ENCODE measurements around the gene NISCH. TPM values are rescaled to one million over a fixed set of nuclear protein-coding genes. Genes with fewer than 3 reads are reported as not detected.

NISCH gene
- total RNA-seq, 2 experiments from 2014 or later, result 73.8 to 75.0 TPM

- DNase-seq, result no peak
- ChIA-PET CTCF (interaction anchor here (0.5 kb wide), 1 partner anchor 543 kb away, joined by 3 read pairs; no protein-coding TSS in a partner anchor), POLR2A (no interaction called here)
Observed at GRCh38 chr3:52512105-52512504, 56.7 kb downstream of the NISCH start.

GRCh38 chr3:52512727-52513126 lies 57.3 kb downstream of the NISCH start:
- ChIA-PET POLR2A (no interaction called here), CTCF (no interaction called here)
- Mint-ChIP-seq H3K4me3 (no peak overlapping the region), H3K4me1 (no peaks in the 10 kb centered on the region), H3K9me3 (no peaks in the 10 kb centered on the region), H3K27me3 (no peaks in the 10 kb centered on the region), H3K27ac (no peak overlapping the region), H3K36me3 (ENCODE audit: low read depth) (no peaks in the 10 kb centered on the region)
- DNase-seq, result no peak

More at GRCh38 chr3:52512105-52512504, 56.7 kb downstream of the NISCH start:
- H3K4me1 Mint-ChIP-seq, result no peaks in the 10 kb centered on the region
- H3K4me3 Mint-ChIP-seq, result no peak overlapping the region
- H3K27me3 Mint-ChIP-seq, result no peaks in the 10 kb centered on the region
- no peak overlapping the region for H3K27ac Mint-ChIP-seq
- no peaks in the 10 kb centered on the region for H3K9me3 Mint-ChIP-seq
- no peaks in the 10 kb centered on the region for H3K36me3 Mint-ChIP-seq (ENCODE audit: low read depth)

- H3K27me3 Mint-ChIP-seq, result no peaks in the 10 kb centered on the region
- H3K4me1 Mint-ChIP-seq, result no peaks in the 10 kb centered on the region
- H3K36me3 Mint-ChIP-seq (ENCODE audit: low read depth), result no peaks in the 10 kb centered on the region
- ChIA-PET CTCF (no interaction called here), POLR2A (no interaction called here)
- no peaks in the 10 kb centered on the region for H3K9me3 Mint-ChIP-seq
- H3K27ac Mint-ChIP-seq, result no peak overlapping the region
- no peak for DNase-seq
- no peak overlapping the region for H3K4me3 Mint-ChIP-seq
Observed at GRCh38 chr3:52513281-52513680, 57.9 kb downstream of the NISCH start.

GRCh38 chr3:52514576-52514975 lies 59.2 kb downstream of the NISCH start:
- no peak overlapping the region for H3K27ac Mint-ChIP-seq
- CTCF ChIA-PET, result no interaction called here
- H3K36me3 Mint-ChIP-seq (ENCODE audit: low read depth), result no peaks in the 10 kb centered on the region
- no peak overlapping the region for H3K4me3 Mint-ChIP-seq
- no peaks in the 10 kb centered on the region for H3K9me3 Mint-ChIP-seq
- H3K27me3 Mint-ChIP-seq, result no peaks in the 10 kb centered on the region
- POLR2A ChIA-PET, result no interaction called here
- DNase-seq, result no peak
- H3K4me1 Mint-ChIP-seq, result no peaks in the 10 kb centered on the region

GRCh38 chr3:52515192-52515591 lies 59.8 kb downstream of the NISCH start:
- Mint-ChIP-seq H3K4me1 (no peaks in the 10 kb centered on the region), H3K9me3 (no peaks in the 10 kb centered on the region), H3K4me3 (no peak overlapping the region), H3K27me3 (no peaks in the 10 kb centered on the region), H3K36me3 (ENCODE audit: low read depth) (no peaks in the 10 kb centered on the region), H3K27ac (no peak overlapping the region)
- POLR2A ChIA-PET, result interaction anchor here (0.9 kb wide), 1 partner anchor 21 kb away, joined by 3 read pairs; the partner anchor contains the start of gene UQCC5
- DNase-seq, result no peak
- CTCF ChIA-PET, result no interaction called here

GRCh38 chr3:52516509-52517195 lies 61.2 kb downstream of the NISCH start:
- H3K9me3 Mint-ChIP-seq, result no peaks in the 10 kb centered on the region
- no peak for DNase-seq
- H3K27me3 Mint-ChIP-seq, result no peaks in the 10 kb centered on the region
- POLR2A ChIA-PET, result no interaction called here
- no peaks in the 10 kb centered on the region for H3K36me3 Mint-ChIP-seq (ENCODE audit: low read depth)
- H3K27ac Mint-ChIP-seq, result no peak overlapping the region
- CTCF ChIA-PET, result no interaction called here
- no peak overlapping the region for H3K4me3 Mint-ChIP-seq
- H3K4me1 Mint-ChIP-seq, result no peaks in the 10 kb centered on the region

GRCh38 chr3:52517796-52518722 lies 62.7 kb downstream of the NISCH start:
- H3K27ac Mint-ChIP-seq, result no peak overlapping the region
- H3K36me3 Mint-ChIP-seq (ENCODE audit: low read depth), result no peaks in the 10 kb centered on the region
- POLR2A ChIA-PET, result no interaction called here
- H3K27me3 Mint-ChIP-seq, result no peaks in the 10 kb centered on the region
- CTCF ChIA-PET, result no interaction called here
- no peaks in the 10 kb centered on the region for H3K9me3 Mint-ChIP-seq
- H3K4me1 Mint-ChIP-seq, result no peaks in the 10 kb centered on the region
- H3K4me3 Mint-ChIP-seq, result no peak overlapping the region
- DNase-seq, result no peak

GRCh38 chr3:52518723-52519444 lies 63.5 kb downstream of the NISCH start:
- no peak for DNase-seq
- Mint-ChIP-seq H3K27me3 (no peaks in the 10 kb centered on the region), H3K4me3 (no peak overlapping the region), H3K9me3 (no peaks in the 10 kb centered on the region), H3K27ac (no peak overlapping the region), H3K4me1 (no peaks in the 10 kb centered on the region), H3K36me3 (ENCODE audit: low read depth) (no peaks in the 10 kb centered on the region)
- POLR2A ChIA-PET, result no interaction called here
- CTCF ChIA-PET, result no interaction called here

- no peaks in the 10 kb centered on the region for H3K36me3 Mint-ChIP-seq (ENCODE audit: low read depth)
- DNase-seq, result no peak
- no peaks in the 10 kb centered on the region for H3K9me3 Mint-ChIP-seq
- no peak overlapping the region for H3K4me3 Mint-ChIP-seq
- CTCF ChIA-PET, result no interaction called here
- H3K4me1 Mint-ChIP-seq, result no peaks in the 10 kb centered on the region
- H3K27me3 Mint-ChIP-seq, result no peaks in the 10 kb centered on the region
- POLR2A ChIA-PET, result no interaction called here
- H3K27ac Mint-ChIP-seq, result no peak overlapping the region
Observed at GRCh38 chr3:52519445-52520140, 64.2 kb downstream of the NISCH start.

- no peaks in the 10 kb centered on the region for H3K27me3 Mint-ChIP-seq
- no peaks in the 10 kb centered on the region for H3K4me1 Mint-ChIP-seq
- H3K9me3 Mint-ChIP-seq, result no peaks in the 10 kb centered on the region
- no peaks in the 10 kb centered on the region for H3K36me3 Mint-ChIP-seq (ENCODE audit: low read depth)
- CTCF ChIA-PET, result no interaction called here
- no peak overlapping the region for H3K4me3 Mint-ChIP-seq
- POLR2A ChIA-PET, result no interaction called here
- no peak overlapping the region for H3K27ac Mint-ChIP-seq
- DNase-seq, result no peak
Observed at GRCh38 chr3:52520141-52520667, 64.8 kb downstream of the NISCH start.

GRCh38 chr3:52520716-52521487 lies 65.5 kb downstream of the NISCH start:
- H3K27ac Mint-ChIP-seq, result no peak overlapping the region
- H3K27me3 Mint-ChIP-seq, result no peaks in the 10 kb centered on the region
- DNase-seq, result no peak
- no peaks in the 10 kb centered on the region for H3K36me3 Mint-ChIP-seq (ENCODE audit: low read depth)
- no peak overlapping the region for H3K4me3 Mint-ChIP-seq
- ChIA-PET POLR2A (no interaction called here), CTCF (no interaction called here)
- no peaks in the 10 kb centered on the region for H3K9me3 Mint-ChIP-seq
- H3K4me1 Mint-ChIP-seq, result no peaks in the 10 kb centered on the region

GRCh38 chr3:52521488-52521824 lies 66.1 kb downstream of the NISCH start:
- ChIA-PET CTCF (no interaction called here), POLR2A (no interaction called here)
- H3K27me3 Mint-ChIP-seq, result no peaks in the 10 kb centered on the region
- H3K4me3 Mint-ChIP-seq, result no peak overlapping the region
- no peak for DNase-seq
- H3K4me1 Mint-ChIP-seq, result no peaks in the 10 kb centered on the region
- H3K36me3 Mint-ChIP-seq (ENCODE audit: low read depth), result no peaks in the 10 kb centered on the region
- H3K27ac Mint-ChIP-seq, result no peak overlapping the region
- no peaks in the 10 kb centered on the region for H3K9me3 Mint-ChIP-seq

All from activated CD4-positive, alpha-beta memory T cell treated with anti-CD3 and anti-CD28 coated beads, Interleukin-2, amount 10 ng/mL, durations not matched to agents 7 days and 5 days (primary cell).